H1 (cell line): ENCODE measurements around the gene ZMIZ1. TPM values are rescaled to one million over a fixed set of nuclear protein-coding genes. Genes with fewer than 3 reads are reported as not detected.

ENCODE experiments used
- CTCF ChIA-PET: fragments of 300-600 bp; sonication (Branson Sonifier 250); formaldehyde crosslinking; loops from one replicate; lab custom pipeline; 2021; ENCODE audit not compliant: partially characterized antibody; lab: Charles Lee
- POLR2A ChIA-PET: fragments of 300-600 bp; sonication (Branson Sonifier 250); formaldehyde crosslinking; loops from one replicate; lab custom pipeline; 2021; ENCODE audit warnings: inconsistent platforms; ENCODE audit not compliant: partially characterized antibody; lab: Charles Lee
- DNase-seq, 2 experiments: peaks; one replicate each; pipeline versions ENCODE4 v3.0.0 to v3.0.0-alpha.2; 2010 to 2022; ENCODE audit warnings: low spot score in 2 of 2, low read depth in 1 of 2, mixed read lengths in 1 of 2
- FAIRE-seq: peaks from 2 replicates; lab custom pipeline; 2011; peaks lifted over from hg19 to GRCh38; lab: Jason Lieb, UNC
- H2AFZ ChIP-seq: 2 replicates; pipeline ENCODE4 v1.8.1; 2012; ENCODE audit warnings: low read length, inconsistent platforms
- H2AK5ac ChIP-seq: 2 replicates; pipeline ENCODE4 v1.6.1; 2013; ENCODE audit warnings: low read depth, low read length
- H2BK120ac ChIP-seq: replicated peaks from 2 replicates; pipeline ENCODE3; 2013; ENCODE audit warnings: low read depth, low read length, inconsistent platforms
- H2BK12ac ChIP-seq: 2 replicates; pipeline ENCODE4 v1.6.1; 2013; ENCODE audit warnings: low read depth, low read length
- H2BK15ac ChIP-seq: 2 replicates; pipeline ENCODE4 v1.6.1; 2013; ENCODE audit warnings: low read length
- H2BK20ac ChIP-seq: 2 replicates; pipeline ENCODE4 v1.6.1; 2013; ENCODE audit warnings: low read length
- H2BK5ac ChIP-seq: 2 replicates; pipeline ENCODE4 v1.6.1; 2013; ENCODE audit warnings: low read depth, low read length
- H3K14ac ChIP-seq: 2 replicates; pipeline ENCODE4 v1.6.1; 2013; ENCODE audit warnings: inconsistent platforms; ENCODE audit not compliant: insufficient read length
- H3K18ac ChIP-seq: 2 replicates; pipeline ENCODE4 v1.6.1; 2013; ENCODE audit warnings: low read length; ENCODE audit errors: extremely low read depth
- H3K23ac ChIP-seq: 2 replicates; pipeline ENCODE4 v1.6.1; 2013; ENCODE audit warnings: inconsistent platforms; ENCODE audit not compliant: insufficient read length
- H3K23me2 ChIP-seq: 2 replicates; pipeline ENCODE4 v1.6.1; 2013; ENCODE audit warnings: low read depth, low read length
- H3K27ac ChIP-seq: 2 replicates; pipeline ENCODE4 v1.6.1; 2011; ENCODE audit warnings: low read depth, low read length, inconsistent platforms
- H3K27me3 ChIP-seq, 4 experiments: replicated peaks in 1 of 4; 1 replicate in 1 of 4; 2 replicates in 3 of 4; pipeline versions ENCODE4 v1.6.1 to v1.8.1; 2011 to 2013; ENCODE audit warnings: low read length in 3 of 4, mild to moderate bottlenecking in 3 of 4, inconsistent platforms in 2 of 4, mixed read lengths in 2 of 4, moderate library complexity in 1 of 4; ENCODE audit not compliant: control insufficient read depth in 3 of 4, insufficient read depth in 3 of 4; ENCODE audit errors: extremely low read depth in 1 of 4
- H3K36me3 ChIP-seq, 4 experiments: 2 replicates each; pipeline versions ENCODE4 v1.6.1 to v1.8.1; 2011 to 2013; ENCODE audit warnings: mild to moderate bottlenecking in 4 of 4, low read length in 3 of 4, moderate library complexity in 2 of 4, control low read depth in 1 of 4, inconsistent platforms in 1 of 4; ENCODE audit not compliant: insufficient read depth in 4 of 4, control insufficient read depth in 2 of 4
- H3K4ac ChIP-seq: replicated peaks from 2 replicates; pipeline ENCODE3; 2013; ENCODE audit warnings: low read length, low read depth, mixed read lengths, inconsistent platforms; ENCODE audit not compliant: insufficient read length
- H3K4me1 ChIP-seq, 4 experiments: replicated peaks in 1 of 4; 1 replicate in 1 of 4; 2 replicates in 3 of 4; pipeline versions ENCODE4 v1.6.1 to v1.8.1; 2011 to 2013; ENCODE audit warnings: low read length in 3 of 4, inconsistent platforms in 2 of 4, mixed read lengths in 1 of 4; ENCODE audit not compliant: insufficient read depth in 4 of 4, control insufficient read depth in 3 of 4
- H3K4me2 ChIP-seq, 2 experiments: 2 replicates each; pipeline versions ENCODE4 v1.6.1 to v1.8.1; 2011 to 2013; ENCODE audit warnings: low read depth in 2 of 2, low read length in 2 of 2, control low read depth in 1 of 2, inconsistent platforms in 1 of 2, mild to moderate bottlenecking in 1 of 2; ENCODE audit not compliant: insufficient read depth in 1 of 2
- H3K4me3 ChIP-seq, 4 experiments: fragments of 200-600, 300-600 bp in 1 of 4; sonication (generic), shearing (Covaris generic), sonication (Bioruptor Twin) in 1 of 4; 2 replicates each; pipeline versions ENCODE4 v1.5.1 to v1.8.1; 2011 to 2016; ENCODE audit warnings: low read length in 4 of 4, low read depth in 3 of 4, control low read depth in 2 of 4, inconsistent platforms in 2 of 4, mild to moderate bottlenecking in 2 of 4, mixed read lengths in 1 of 4, moderate library complexity in 1 of 4; ENCODE audit not compliant: insufficient read depth in 2 of 4; ENCODE audit errors: extremely low read depth in 1 of 4
- H3K56ac ChIP-seq: replicated peaks from 2 replicates; pipeline ENCODE3; 2013; ENCODE audit warnings: low read depth, mild to moderate bottlenecking, mixed read lengths, low read length, inconsistent platforms; ENCODE audit not compliant: insufficient read length
- H3K79me1 ChIP-seq: 2 replicates; pipeline ENCODE4 v1.6.1; 2013; ENCODE audit warnings: low read depth, low read length, control low read depth
- H3K79me2 ChIP-seq, 2 experiments: 2 replicates each; pipeline versions ENCODE4 v1.6.1 to v1.8.1; 2012 to 2013; ENCODE audit warnings: low read length in 2 of 2, mild to moderate bottlenecking in 2 of 2, inconsistent platforms in 1 of 2; ENCODE audit not compliant: insufficient read depth in 2 of 2, control insufficient read depth in 1 of 2
- H3K9ac ChIP-seq, 4 experiments: replicated peaks in 1 of 4; 1 replicate in 1 of 4; 2 replicates in 3 of 4; pipeline versions ENCODE4 v1.6.1 to v1.8.1; 2011 to 2013; ENCODE audit warnings: low read depth in 3 of 4, low read length in 3 of 4, control low read depth in 2 of 4, mild to moderate bottlenecking in 2 of 4, moderate library complexity in 2 of 4, inconsistent platforms in 1 of 4; ENCODE audit errors: extremely low read depth in 1 of 4
- H3K9me3 ChIP-seq, 2 experiments: 2 replicates each; pipeline versions ENCODE4 v1.6.1 to v1.8.1; 2012 to 2013; ENCODE audit warnings: mild to moderate bottlenecking in 2 of 2, moderate library complexity in 2 of 2, control low read depth in 1 of 2, inconsistent platforms in 1 of 2, low read depth in 1 of 2, low read length in 1 of 2, mixed read lengths in 1 of 2; ENCODE audit not compliant: insufficient read depth in 2 of 2
- H4K20me1 ChIP-seq, 2 experiments: replicated peaks in 1 of 2; 2 replicates each; pipeline versions ENCODE3 to v1.8.1; 2011 to 2013; ENCODE audit warnings: inconsistent platforms in 2 of 2, low read length in 2 of 2, mild to moderate bottlenecking in 1 of 2; ENCODE audit not compliant: insufficient read depth in 2 of 2, control insufficient read depth in 1 of 2
- H4K5ac ChIP-seq: 2 replicates; pipeline ENCODE4 v1.6.1; 2013; ENCODE audit warnings: low read length, low read depth, mixed read lengths, inconsistent platforms; ENCODE audit not compliant: insufficient read length
- H4K8ac ChIP-seq: 2 replicates; pipeline ENCODE4 v1.8.0; 2013; ENCODE audit warnings: mild to moderate bottlenecking, moderate library complexity, low read length, inconsistent platforms; ENCODE audit not compliant: insufficient read depth; ENCODE audit errors: extremely low read depth
- H4K91ac ChIP-seq: replicated peaks from 2 replicates; pipeline ENCODE3; 2013; ENCODE audit warnings: low read length, mixed read lengths, inconsistent platforms; ENCODE audit not compliant: insufficient read length
- TAF7 ChIP-seq: optimal IDR thresholded peaks from 2 replicates; pipeline ENCODE3; 2011; ENCODE audit warnings: low read depth, mild to moderate bottlenecking, inconsistent platforms, low read length, moderate library complexity, borderline replicate concordance
- WGBS, 2 experiments: shearing (Covaris generic) in 1 of 2; methylation state at CpG; one replicate each; pipeline versions ENCODE4 v1.1.6 to v1.1.7; 2013 to 2015; ENCODE audit warnings: low lambda C conversion rate in 2 of 2, mixed read lengths in 2 of 2, inconsistent platforms in 1 of 2, low coverage in 1 of 2, missing lambda C conversion rate in 1 of 2; ENCODE audit not compliant: insufficient replicate concordance in 2 of 2, insufficient coverage in 1 of 2, insufficient read length in 1 of 2; ENCODE audit errors: extremely low coverage in 1 of 2, missing lambda C conversion rate in 1 of 2; 5-methylcytosine and 5-hydroxymethylcytosine counted together
- polyA plus RNA-seq, 7 experiments: library from polyadenylated mRNA; depleted of rRNA in 3 of 7; stranded (reverse) in 5 of 7; unstranded in 2 of 7; fragments of >200 nt in 5 of 7; fragments of 200-250 nt in 2 of 7; gene quantifications; 1 replicate in 5 of 7; 2 replicates in 1 of 7; 4 replicates in 1 of 7; pipeline versions ENCODE4 v1.2.1 to v1.2.3, GENCODE V29; 2011 to 2013; ENCODE audit warnings: missing spikeins in 2 of 7, mixed read lengths in 2 of 7
- total RNA-seq: library from RNA; stranded (reverse); fragmentation: NEBNext Ultra II Directional; extraction: Animal tissue kit (Norgen Biotek cat#: 25700); gene quantifications from 2 replicates; pipeline ENCODE4 v1.2.1, GENCODE V29; 2021

ZMIZ1 gene
- total and polyA plus RNA-seq, 2 of the 8 experiments (the other 6 are each of a cell fraction or from before 2014, with no cell fraction given): 8.1 to 28.0 TPM

DNA sequence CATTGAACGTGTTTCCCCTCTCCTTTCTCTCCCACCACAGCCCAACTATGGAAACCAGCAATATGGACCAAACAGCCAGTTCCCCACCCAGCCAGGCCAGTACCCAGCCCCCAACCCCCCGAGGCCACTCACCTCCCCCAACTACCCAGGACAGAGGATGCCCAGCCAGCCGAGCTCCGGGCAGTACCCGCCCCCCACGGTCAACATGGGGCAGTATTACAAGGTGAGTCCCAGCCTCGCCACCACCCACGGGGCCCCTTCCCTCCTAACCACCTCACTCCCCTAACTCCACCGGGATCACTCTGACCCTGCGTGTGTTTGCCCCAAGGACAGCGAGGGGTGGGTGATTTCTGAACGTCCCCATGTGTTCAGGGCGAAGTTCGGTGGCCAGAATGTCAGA lies 227.7 kb downstream of the ZMIZ1 start:
- no peak overlapping the region for H3K56ac ChIP-seq
- no peak overlapping the region for H4K91ac ChIP-seq
- peaks cover 2% of the 10 kb centered on the region in 2 experiments for H4K20me1 ChIP-seq
- no peak overlapping the region for H2AK5ac ChIP-seq
- no peak for TF ChIP-seq TAF7
- H2BK120ac ChIP-seq: no peak overlapping the region
- H3K4me1 ChIP-seq: no peaks in the 10 kb centered on the region
- POLR2A ChIA-PET: no interaction called here
- peaks cover 4% of the 10 kb centered on the region; the same call in 1 of the 2 replicates for H3K79me1 ChIP-seq
- DNase-seq: no peak
- no peaks in the 10 kb centered on the region for H3K27me3 ChIP-seq
- no peak overlapping the region for H3K18ac ChIP-seq
- H3K4me2 ChIP-seq: no peak overlapping the region
- no peaks in the 10 kb centered on the region for H3K9me3 ChIP-seq
- no peak overlapping the region for H2BK5ac ChIP-seq
- H3K9ac ChIP-seq: no peak overlapping the region
- H3K4ac ChIP-seq: no peak overlapping the region
- H2BK20ac ChIP-seq: no peak overlapping the region
- H2AFZ ChIP-seq: no peak overlapping the region
- H4K5ac ChIP-seq: no peak overlapping the region
- H3K14ac ChIP-seq: no peak overlapping the region
- no peak for FAIRE-seq
- no peak overlapping the region for H3K4me3 ChIP-seq
- no peak overlapping the region for H2BK15ac ChIP-seq
- no peak overlapping the region for H2BK12ac ChIP-seq
- H3K79me2 ChIP-seq: no peaks in the 10 kb centered on the region
- WGBS, 2 experiments: 87% methylated on average over 12 of the region's 14 CpGs; no CpG with 5 or more reads in 1 of the 2 experiments
- no peak overlapping the region for H3K23ac ChIP-seq
- H3K23me2 ChIP-seq: no peaks in the 10 kb centered on the region
- no peak overlapping the region for H3K27ac ChIP-seq
- CTCF ChIA-PET: no interaction called here
- H3K36me3 ChIP-seq: peaks cover 10 to 51% (median 28%) of the 10 kb centered on the region in 4 experiments; a peak in 5 of 8 replicates
- H4K8ac ChIP-seq: no peak overlapping the region; the same call in 1 of the 2 replicates
